CD4-positive, CD25-positive, alpha-beta regulatory T cell (primary cell): ENCODE data around the gene UBASH3A. TPM values are rescaled to one million over a fixed set of nuclear protein-coding genes. Genes with fewer than 3 reads are reported as not detected.

Experiments
- ATAC-seq, 2 donors: fragments of 150-1000 bp; cut with Tn5 transposase; one replicate each; pipeline ENCODE4 v1.10.0; 2021; ENCODE audit warnings: low read depth in 2 of 2, moderate number of reproducible peaks in 2 of 2, moderate library complexity in 1 of 2
- DNase-seq, 3 donors: peaks; one replicate each; pipeline versions ENCODE4 v3.0.0 to v3.0.0-alpha.2; 2012 to 2022; ENCODE audit warnings: mixed read lengths in 1 of 3
- H3K27ac ChIP-seq: one replicate; pipeline ENCODE4 v1.7.0; 2013; ENCODE audit warnings: mild to moderate bottlenecking, low read length; ENCODE audit not compliant: insufficient read depth, poor library complexity, severe bottlenecking
- H3K27me3 ChIP-seq: one replicate; pipeline ENCODE4 v1.7.0; 2013; ENCODE audit warnings: low read length; ENCODE audit not compliant: control insufficient read depth, insufficient read depth
- H3K36me3 ChIP-seq: one replicate; pipeline ENCODE4 v1.7.0; 2013; ENCODE audit warnings: mild to moderate bottlenecking, low read length, moderate library complexity; ENCODE audit not compliant: control insufficient read depth, insufficient read depth
- H3K4me1 ChIP-seq: 2 replicates; pipeline ENCODE4 v1.7.0; 2013; ENCODE audit warnings: mild to moderate bottlenecking, low read length; ENCODE audit not compliant: insufficient read depth, control insufficient read depth, poor library complexity, severe bottlenecking
- H3K4me3 ChIP-seq: one replicate; pipeline ENCODE4 v1.7.0; 2013; ENCODE audit warnings: low read depth, mild to moderate bottlenecking, low read length, moderate library complexity
- H3K9me3 ChIP-seq, 2 experiments: 1 replicate in 1 of 2; 2 replicates in 1 of 2; pipeline ENCODE4 v1.7.0; 2013; ENCODE audit warnings: low read length in 2 of 2, mild to moderate bottlenecking in 1 of 2, moderate library complexity in 1 of 2; ENCODE audit not compliant: control insufficient read depth in 2 of 2
- H3K27ac Mint-ChIP-seq, 3 donors: one replicate each; pipeline ENCODE4 v1.8.0; 2020 to 2022; ENCODE audit warnings: mild to moderate bottlenecking in 3 of 3, mixed read lengths in 3 of 3, moderate library complexity in 2 of 3
- H3K27me3 Mint-ChIP-seq: one replicate; pipeline ENCODE4 v1.8.0; 2022; ENCODE audit warnings: mild to moderate bottlenecking, mixed read lengths
- H3K36me3 Mint-ChIP-seq: one replicate; pipeline ENCODE4 v1.8.0; 2020; ENCODE audit warnings: mixed read lengths
- H3K4me1 Mint-ChIP-seq, 4 donors: one replicate each; pipeline ENCODE4 v1.8.0; 2020 to 2022; ENCODE audit warnings: mixed read lengths in 4 of 4, mild to moderate bottlenecking in 1 of 4
- H3K4me3 Mint-ChIP-seq, 4 donors: one replicate each; pipeline ENCODE4 v1.8.0; 2020 to 2022; ENCODE audit warnings: mild to moderate bottlenecking in 4 of 4, mixed read lengths in 4 of 4, moderate library complexity in 3 of 4
- H3K9me3 Mint-ChIP-seq, 7 donors: one replicate each; pipeline ENCODE4 v1.8.0; 2020 to 2022; ENCODE audit warnings: mixed read lengths in 7 of 7, mild to moderate bottlenecking in 3 of 7, moderate library complexity in 2 of 7
- polyA plus RNA-seq, 4 donors: library from polyadenylated mRNA; unstranded; fragments of 300-500 nt; fragmentation: Illumina TruSeq; gene quantifications; one replicate each; pipeline ENCODE4 v1.2.3, GENCODE V29; 2021
- total RNA-seq: library from RNA; stranded (reverse); gene quantifications from one replicate; pipeline ENCODE4 v1.2.3, GENCODE V29; 2022

Gene UBASH3A
- total and polyA plus RNA-seq, 5 donors from 2014 or later, result 36.2 to 56.0 (median 47.9) TPM

GRCh38 chr21:42446531-42446930 lies 42.8 kb downstream of the UBASH3A start:
- H3K36me3 ChIP-seq, result peaks cover 68% of the 10 kb centered on the region
- no peak overlapping the region for H3K4me3 ChIP-seq
- H3K27me3 Mint-ChIP-seq, result no peaks in the 10 kb centered on the region
- ATAC-seq (no peak), DNase-seq (no peak)
- H3K9me3 Mint-ChIP-seq, result peaks cover 0 to 2% (median 0%) of the 10 kb centered on the region in 7 donors
- H3K4me1 Mint-ChIP-seq, result peaks cover 6 to 36% (median 24%) of the 10 kb centered on the region in 4 donors
- H3K9me3 ChIP-seq, result no peaks in the 10 kb centered on the region
- H3K4me1 ChIP-seq, result peaks cover 10% of the 10 kb centered on the region
- no peaks in the 10 kb centered on the region for H3K27me3 ChIP-seq
- peaks cover 39% of the 10 kb centered on the region for H3K36me3 Mint-ChIP-seq
- no peak overlapping the region for H3K27ac ChIP-seq
- H3K4me3 Mint-ChIP-seq, result no peak overlapping the region
- peak overlapping the region in 1 of 3 donors; percentile 66 for H3K27ac Mint-ChIP-seq

DNA sequence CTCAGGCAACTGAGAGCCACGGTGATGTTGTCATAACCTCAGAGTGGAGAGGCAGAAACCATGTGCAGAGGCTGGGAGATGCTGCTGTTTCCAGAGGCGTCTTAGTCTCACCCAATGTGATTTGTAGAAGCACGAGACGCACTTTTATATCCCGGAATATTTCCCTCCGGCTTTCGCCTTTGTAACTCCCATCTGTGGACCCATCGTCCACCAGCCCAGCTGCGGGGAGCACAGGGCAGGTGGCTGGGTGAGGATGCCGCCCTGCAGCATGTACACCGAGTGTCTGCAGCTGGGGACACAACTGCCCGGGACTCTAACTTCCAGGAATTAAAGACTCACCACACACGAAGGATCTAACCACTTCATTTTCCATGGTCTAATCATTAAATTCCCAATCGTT lies 43.5 kb downstream of the UBASH3A start:
- no peak for ATAC-seq

DNA sequence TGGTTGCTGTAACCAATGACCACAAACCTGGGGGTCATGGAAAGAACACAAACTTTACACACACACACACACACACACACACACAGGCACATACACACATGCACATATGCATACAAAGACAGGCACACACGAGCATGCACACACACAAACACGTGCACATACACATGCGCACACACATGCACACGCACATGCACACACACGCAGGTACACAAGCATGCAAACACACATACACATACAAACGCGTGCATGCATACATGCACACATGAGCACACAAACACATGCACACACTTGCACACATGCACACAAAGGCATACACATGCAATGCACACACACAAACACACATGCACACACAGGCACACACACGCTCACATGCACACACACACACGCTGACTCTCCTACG lies 44.0 kb downstream of the UBASH3A start:
- Histone ChIP-seq H3K4me3 (no peak overlapping the region), H3K36me3 (peaks cover 56% of the 10 kb centered on the region), H3K4me1 (peaks cover 10% of the 10 kb centered on the region), H3K27ac (no peak overlapping the region), H3K9me3 (no peaks in the 10 kb centered on the region), H3K27me3 (no peaks in the 10 kb centered on the region)
- no peak overlapping the region for H3K27ac Mint-ChIP-seq
- H3K9me3 Mint-ChIP-seq, result no peaks in the 10 kb centered on the region
- no peak overlapping the region for H3K4me3 Mint-ChIP-seq
- no peaks in the 10 kb centered on the region for H3K27me3 Mint-ChIP-seq
- peaks cover 30% of the 10 kb centered on the region for H3K36me3 Mint-ChIP-seq
- ATAC-seq, result no peak
- H3K4me1 Mint-ChIP-seq, result peaks cover 0 to 31% (median 20%) of the 10 kb centered on the region in 4 donors
- no peak for DNase-seq

More for the DNA sequence above, 43.5 kb downstream of the UBASH3A start:
- Histone ChIP-seq H3K27me3 (no peaks in the 10 kb centered on the region), H3K36me3 (peaks cover 62% of the 10 kb centered on the region), H3K4me1 (peaks cover 10% of the 10 kb centered on the region), H3K9me3 (no peaks in the 10 kb centered on the region), H3K27ac (no peak overlapping the region), H3K4me3 (no peak overlapping the region)
- Mint-ChIP-seq H3K4me3 (no peak overlapping the region), H3K9me3 (no peaks in the 10 kb centered on the region), H3K27me3 (no peaks in the 10 kb centered on the region), H3K27ac (no peak overlapping the region), H3K4me1 (peaks cover 3 to 34% (median 23%) of the 10 kb centered on the region in 4 donors), H3K36me3 (peaks cover 36% of the 10 kb centered on the region)
- DNase-seq, result no peak

DNA sequence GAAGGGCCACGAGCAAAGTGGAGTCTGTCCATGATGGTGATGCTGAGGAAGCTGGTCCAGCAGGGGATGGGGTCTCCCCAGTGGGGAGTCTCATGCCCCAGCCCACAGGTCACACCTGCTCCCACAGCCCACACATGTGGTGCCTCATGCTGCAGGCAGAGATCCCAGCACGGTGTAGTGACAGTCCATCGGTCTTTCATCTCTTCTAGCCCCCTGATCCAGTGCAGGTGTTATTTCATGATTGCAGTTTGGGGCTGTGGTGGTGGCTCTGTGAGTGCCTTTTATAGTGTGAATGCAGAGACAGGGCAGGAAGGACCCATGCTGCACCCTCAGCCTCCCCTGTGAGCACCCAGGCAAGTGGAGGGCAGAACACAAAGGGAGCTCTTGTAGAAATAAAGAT lies 45.0 kb downstream of the UBASH3A start:
- Histone ChIP-seq H3K4me1 (peaks cover 10% of the 10 kb centered on the region), H3K4me3 (no peak overlapping the region), H3K9me3 (no peaks in the 10 kb centered on the region), H3K36me3 (peaks cover 47% of the 10 kb centered on the region), H3K27me3 (no peaks in the 10 kb centered on the region), H3K27ac (peak overlapping the region; percentile 48)
- H3K36me3 Mint-ChIP-seq, result peaks cover 25% of the 10 kb centered on the region
- H3K4me1 Mint-ChIP-seq, result peaks cover 0 to 32% (median 20%) of the 10 kb centered on the region in 4 donors
- H3K9me3 Mint-ChIP-seq, result no peaks in the 10 kb centered on the region
- no peak for ATAC-seq
- H3K27me3 Mint-ChIP-seq, result no peaks in the 10 kb centered on the region
- H3K27ac Mint-ChIP-seq, result peak overlapping the region; percentile 31 to 97 (median 88)
- H3K4me3 Mint-ChIP-seq, result no peak overlapping the region
- DNase-seq, result no peak

- H3K9me3 ChIP-seq, result no peaks in the 10 kb centered on the region
- Mint-ChIP-seq H3K4me3 (no peak overlapping the region), H3K27ac (peak overlapping the region in 1 of 3 donors; percentile 73), H3K27me3 (no peaks in the 10 kb centered on the region), H3K9me3 (peaks cover 0 to 1% (median 0%) of the 10 kb centered on the region in 7 donors), H3K4me1 (peaks cover 0 to 48% (median 31%) of the 10 kb centered on the region in 4 donors), H3K36me3 (peaks cover 12% of the 10 kb centered on the region)
- H3K4me1 ChIP-seq, result peaks cover 21% of the 10 kb centered on the region
- peaks cover 19% of the 10 kb centered on the region for H3K36me3 ChIP-seq
- DNase-seq (no peak), ATAC-seq (no peak)
- no peaks in the 10 kb centered on the region for H3K27me3 ChIP-seq
- no peak overlapping the region for H3K4me3 ChIP-seq
- no peak overlapping the region for H3K27ac ChIP-seq
These were observed 48.2 kb downstream of the UBASH3A start for GRCh38 chr21:42451941-42452340.

- peaks cover 0 to 51% (median 35%) of the 10 kb centered on the region in 4 donors for H3K4me1 Mint-ChIP-seq
- no peak for DNase-seq
- H3K4me3 Mint-ChIP-seq, result no peak overlapping the region
- no peak overlapping the region for H3K27ac ChIP-seq
- peaks cover 12% of the 10 kb centered on the region for H3K36me3 ChIP-seq
- peaks cover 22% of the 10 kb centered on the region for H3K4me1 ChIP-seq
- H3K36me3 Mint-ChIP-seq, result peaks cover 10% of the 10 kb centered on the region
- no peaks in the 10 kb centered on the region for H3K27me3 Mint-ChIP-seq
- H3K4me3 ChIP-seq, result no peak overlapping the region
- ATAC-seq, result no peak
- H3K9me3 ChIP-seq, result no peaks in the 10 kb centered on the region
- H3K27me3 ChIP-seq, result no peaks in the 10 kb centered on the region
- H3K9me3 Mint-ChIP-seq, result peaks cover 0 to 1% (median 0%) of the 10 kb centered on the region in 7 donors
- H3K27ac Mint-ChIP-seq, result peak overlapping the region in 1 of 3 donors; percentile 73
These were observed 48.9 kb downstream of the UBASH3A start for GRCh38 chr21:42452401-42453223.

- Mint-ChIP-seq H3K4me1 (peaks cover 0 to 48% (median 35%) of the 10 kb centered on the region in 4 donors), H3K36me3 (peaks cover 3% of the 10 kb centered on the region), H3K27ac (no peak overlapping the region), H3K27me3 (no peaks in the 10 kb centered on the region), H3K4me3 (no peak overlapping the region), H3K9me3 (peaks cover 0 to 1% (median 0%) of the 10 kb centered on the region in 7 donors)
- ATAC-seq (no peak), DNase-seq (no peak)
- Histone ChIP-seq H3K36me3 (peaks cover 4% of the 10 kb centered on the region), H3K4me3 (no peak overlapping the region), H3K27me3 (no peaks in the 10 kb centered on the region), H3K9me3 (no peaks in the 10 kb centered on the region), H3K4me1 (peaks cover 22% of the 10 kb centered on the region), H3K27ac (no peak overlapping the region)
These were observed 49.7 kb downstream of the UBASH3A start for GRCh38 chr21:42453224-42453985.
